Esophagus muscularis mucosa (tissue), 4 donors: ENCODE data around the gene BNC2. TPM values are rescaled to one million over a fixed set of nuclear protein-coding genes. Genes with fewer than 3 reads are reported as not detected.

Source experiments
- DNase-seq: peaks from one replicate; pipeline ENCODE4 v3.0.0-alpha.2; 2017; ENCODE audit errors: extremely low spot score
- H3K27ac ChIP-seq, 4 donors: fragments of 200-600 bp; sonication (generic); replicated peaks in 1 of 4; 1 replicate in 3 of 4; 2 replicates in 1 of 4; pipeline ENCODE4 v1.5.1; 2016 to 2019; ENCODE audit warnings: mild to moderate bottlenecking in 1 of 4
- H3K27me3 ChIP-seq, 4 donors: fragments of 200-600 bp; sonication (generic); one replicate each; pipeline versions ENCODE4 v1.5.1 to v1.6.0; 2016 to 2019
- H3K36me3 ChIP-seq, 4 donors: fragments of 200-600 bp; sonication (generic); one replicate each; pipeline ENCODE4 v1.5.1; 2016 to 2019
- H3K4me1 ChIP-seq, 4 donors: fragments of 200-600 bp; sonication (generic); one replicate each; pipeline ENCODE4 v1.5.1; 2016 to 2019
- H3K4me3 ChIP-seq, 4 donors: fragments of 200-600 bp; sonication (generic); 1 replicate in 2 of 4; 2 replicates in 2 of 4; pipeline ENCODE4 v1.5.1; 2016 to 2019; ENCODE audit warnings: mild to moderate bottlenecking in 4 of 4, moderate library complexity in 1 of 4
- H3K9me3 ChIP-seq, 4 donors: fragments of 200-600 bp; sonication (generic); 1 replicate in 3 of 4; 2 replicates in 1 of 4; pipeline ENCODE4 v1.5.1; 2016 to 2019
- CTCF ChIP-seq, 3 experiments: fragments of 200-600 bp in 2 of 3; fragments of 450-650 bp in 1 of 3; sonication (generic) in 2 of 3; IDR thresholded peaks; one replicate each; pipeline ENCODE4 v1.5.1; 2017 to 2019; ENCODE audit warnings: antibody characterized with exemption in 3 of 3, mild to moderate bottlenecking in 2 of 3, moderate library complexity in 1 of 3
- EP300 ChIP-seq: sonication (generic); formaldehyde crosslinking; IDR thresholded peaks from one replicate; pipeline ENCODE4 v1.6.1; 2017; ENCODE audit warnings: antibody characterized with exemption
- POLR2A ChIP-seq: fragments of 450-650 bp; IDR thresholded peaks from one replicate; pipeline ENCODE4 v1.6.1; 2017; ENCODE audit warnings: antibody characterized with exemption, moderate library complexity, mild to moderate bottlenecking, low read depth
- POLR2AphosphoS5 ChIP-seq, 2 donors: sonication (generic); formaldehyde crosslinking; IDR thresholded peaks; one replicate each; pipeline ENCODE4 v1.6.1; 2017; ENCODE audit warnings: antibody characterized with exemption in 2 of 2
- WGBS: methylation state at CpG from one replicate; pipeline ENCODE4 v1.1.5; 2018; 5-methylcytosine and 5-hydroxymethylcytosine counted together
- intact Hi-C: fragments of 100-400 bp; cut with DNase I; formaldehyde crosslinking; loops from one replicate; pipeline ENCODE4 v1.15.1; 2023
- total RNA-seq, 4 donors: library from RNA; depleted of rRNA; stranded (reverse); fragments of >200 nt; gene quantifications; one replicate each; pipeline versions ENCODE4 v1.1.0 to v1.2.1, GENCODE V29; 2016

Gene BNC2
- total RNA-seq, 4 donors from 2014 or later, result 95.3 to 138 (median 123) TPM

- Histone ChIP-seq H3K27ac (no peak overlapping the region), H3K4me1 (peaks cover 0 to 56% (median 43%) of the 10 kb centered on the region in 4 donors), H3K9me3 (no peaks in the 10 kb centered on the region), H3K27me3 (no peaks in the 10 kb centered on the region), H3K36me3 (no peaks in the 10 kb centered on the region), H3K4me3 (no peak overlapping the region)
- WGBS, result 59% methylated on average over 11 of the region's 11 CpGs
- intact Hi-C loops, result no loop called here
- TF ChIP-seq POLR2AphosphoS5 (IDR thresholded peaks at IDR 0.05) (no peak), POLR2A (no peak), CTCF (IDR thresholded peaks at IDR 0.05) (no peak), EP300 (no peak)
- DNase-seq, result no peak
Measured at GRCh38 chr9:16575142-16575985, 295.1 kb downstream of the BNC2 start.

GRCh38 chr9:16572005-16572734 is 298.3 kb downstream of the BNC2 start:
- TF ChIP-seq EP300, result no peak
- TF ChIP-seq POLR2AphosphoS5 (IDR thresholded peaks at IDR 0.05), result no peak
- TF ChIP-seq CTCF (IDR thresholded peaks at IDR 0.05), result no peak
- no peak for TF ChIP-seq POLR2A
- Histone ChIP-seq H3K4me3 (no peak overlapping the region), H3K9me3 (no peaks in the 10 kb centered on the region), H3K36me3 (no peaks in the 10 kb centered on the region), H3K27me3 (no peaks in the 10 kb centered on the region), H3K4me1 (peaks cover 0 to 44% (median 41%) of the 10 kb centered on the region in 4 donors), H3K27ac (no peak overlapping the region)
- intact Hi-C loops, result no loop called here
- WGBS, result 59% methylated on average over 5 of the region's 5 CpGs
- no peak for DNase-seq

DNA sequence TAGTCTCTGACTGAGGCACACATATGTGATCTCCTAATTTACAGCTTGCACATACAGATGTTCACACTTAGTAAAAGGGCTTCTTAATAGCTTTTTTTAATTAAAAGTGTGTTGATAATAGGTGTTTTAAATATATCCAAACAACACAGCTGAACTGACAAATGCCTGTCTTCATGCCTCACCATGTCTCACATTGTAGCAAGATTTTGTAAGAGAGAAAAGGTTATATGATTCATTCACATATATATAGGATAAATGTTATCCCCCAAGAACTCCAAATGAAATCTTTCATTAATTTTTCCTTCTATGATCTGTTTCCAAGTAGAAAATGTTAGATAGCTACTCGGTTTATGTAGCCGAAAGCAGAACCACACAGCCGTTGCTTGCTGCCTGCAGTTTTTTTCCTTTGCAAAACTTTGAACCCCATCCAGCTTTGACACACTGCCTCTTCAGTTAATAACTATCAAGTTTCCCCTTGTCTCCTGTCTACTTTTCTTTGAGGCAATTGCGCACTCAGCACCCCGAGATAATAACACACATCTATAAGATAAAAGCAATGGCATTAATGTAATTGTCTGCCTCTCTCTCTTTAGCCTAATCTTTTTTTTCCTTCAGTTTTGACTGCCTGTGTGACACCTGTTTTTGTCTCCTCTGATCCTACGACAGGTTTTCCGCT is 299.2 kb downstream of the BNC2 start:
- TF ChIP-seq POLR2A (no peak), POLR2AphosphoS5 (IDR thresholded peaks at IDR 0.05) (no peak), CTCF (IDR thresholded peaks at IDR 0.05) (no peak), EP300 (no peak)
- H3K27me3 ChIP-seq, result no peaks in the 10 kb centered on the region
- WGBS, result 37% methylated on average over 7 of the region's 7 CpGs
- DNase-seq, result no peak
- no peaks in the 10 kb centered on the region for H3K9me3 ChIP-seq
- no peak overlapping the region for H3K4me3 ChIP-seq
- intact Hi-C loops, result no loop called here
- H3K27ac ChIP-seq, result no peak overlapping the region
- H3K36me3 ChIP-seq, result no peaks in the 10 kb centered on the region
- H3K4me1 ChIP-seq, result peaks cover 0 to 38% (median 38%) of the 10 kb centered on the region in 4 donors

- no peak overlapping the region for H3K4me3 ChIP-seq
- DNase-seq, result no peak
- intact Hi-C loops, result no loop called here
- no peaks in the 10 kb centered on the region for H3K36me3 ChIP-seq
- WGBS, result 91% methylated on average over 2 of the region's 2 CpGs
- no peaks in the 10 kb centered on the region for H3K9me3 ChIP-seq
- TF ChIP-seq EP300 (no peak), POLR2AphosphoS5 (IDR thresholded peaks at IDR 0.05) (no peak), POLR2A (no peak), CTCF (IDR thresholded peaks at IDR 0.05) (no peak)
- H3K27ac ChIP-seq, result no peak overlapping the region
- H3K4me1 ChIP-seq, result peaks cover 0 to 24% (median 18%) of the 10 kb centered on the region in 4 donors
- no peaks in the 10 kb centered on the region for H3K27me3 ChIP-seq
Measured at GRCh38 chr9:16563446-16563845, 307.0 kb downstream of the BNC2 start.
